NCI-H460 (cell line): ENCODE measurements around the gene KNDC1. TPM values are rescaled to one million over a fixed set of nuclear protein-coding genes. Genes with fewer than 3 reads are reported as not detected.
"Not testable (repeated sequence)": the region's sequence is repeated elsewhere in the genome, so short reads cannot be mapped to it uniquely, and the experiment has no call there.

ENCODE experiments used
- DNase-seq: peaks from one replicate; pipeline ENCODE4 v3.0.0-alpha.2; 2016; ENCODE audit warnings: low read depth; ENCODE audit errors: extremely low read depth
- total RNA-seq: library from RNA; depleted of rRNA; stranded (reverse); fragments of >200 nt; shearing (Covaris generic); gene quantifications from 2 replicates; pipeline ENCODE4 v1.2.3, GENCODE V29; 2014

Gene KNDC1
- total RNA-seq, 1 experiment from 2014 or later: 1.1 TPM

GRCh38 chr10:133124357-133125211, 35.4 kb upstream of the KNDC1 start:
- peak; percentile 19 for DNase-seq

GRCh38 chr10:133125901-133126300, 34.1 kb upstream of the KNDC1 start:
- no peak for DNase-seq

GRCh38 chr10:133126431-133127290, 33.4 kb upstream of the KNDC1 start:
- DNase-seq: no peak

- DNase-seq: peak; percentile 23
Measured at GRCh38 chr10:133127291-133128125, 32.5 kb upstream of the KNDC1 start.

- no peak for DNase-seq
Measured at GRCh38 chr10:133128126-133129070, 31.6 kb upstream of the KNDC1 start.

GRCh38 chr10:133129071-133129858, 30.8 kb upstream of the KNDC1 start:
- DNase-seq: no peak

GRCh38 chr10:133129859-133130495, 30.0 kb upstream of the KNDC1 start:
- no peak for DNase-seq

GRCh38 chr10:133130602-133131001, 29.4 kb upstream of the KNDC1 start:
- no peak for DNase-seq

- no peak for DNase-seq
Measured at GRCh38 chr10:133131053-133131452, 29.0 kb upstream of the KNDC1 start.

- DNase-seq: no peak
Measured at GRCh38 chr10:133131734-133132472, 28.1 kb upstream of the KNDC1 start.

- no peak for DNase-seq
Measured at GRCh38 chr10:133132473-133133291, 27.3 kb upstream of the KNDC1 start.

- no peak for DNase-seq
Measured at GRCh38 chr10:133133471-133134231, 26.4 kb upstream of the KNDC1 start.

- DNase-seq: no peak
Measured at GRCh38 chr10:133134411-133135115, 25.5 kb upstream of the KNDC1 start.

- DNase-seq: no peak
Measured at GRCh38 chr10:133135116-133135465, 24.9 kb upstream of the KNDC1 start.

- DNase-seq: not testable (repeated sequence)
Measured at GRCh38 chr10:133137486-133138145, 22.4 kb upstream of the KNDC1 start.
